ENCODE measurements around the gene LRP4. TPM values are rescaled to one million over a fixed set of nuclear protein-coding genes. Genes with fewer than 3 reads are reported as not detected.

Gene LRP4
- total and polyA plus RNA-seq, 2 of the 13 experiments (the other 11 are each of a cell fraction or from before 2014, with no cell fraction given), result 4.7 to 13.3 TPM

DNA sequence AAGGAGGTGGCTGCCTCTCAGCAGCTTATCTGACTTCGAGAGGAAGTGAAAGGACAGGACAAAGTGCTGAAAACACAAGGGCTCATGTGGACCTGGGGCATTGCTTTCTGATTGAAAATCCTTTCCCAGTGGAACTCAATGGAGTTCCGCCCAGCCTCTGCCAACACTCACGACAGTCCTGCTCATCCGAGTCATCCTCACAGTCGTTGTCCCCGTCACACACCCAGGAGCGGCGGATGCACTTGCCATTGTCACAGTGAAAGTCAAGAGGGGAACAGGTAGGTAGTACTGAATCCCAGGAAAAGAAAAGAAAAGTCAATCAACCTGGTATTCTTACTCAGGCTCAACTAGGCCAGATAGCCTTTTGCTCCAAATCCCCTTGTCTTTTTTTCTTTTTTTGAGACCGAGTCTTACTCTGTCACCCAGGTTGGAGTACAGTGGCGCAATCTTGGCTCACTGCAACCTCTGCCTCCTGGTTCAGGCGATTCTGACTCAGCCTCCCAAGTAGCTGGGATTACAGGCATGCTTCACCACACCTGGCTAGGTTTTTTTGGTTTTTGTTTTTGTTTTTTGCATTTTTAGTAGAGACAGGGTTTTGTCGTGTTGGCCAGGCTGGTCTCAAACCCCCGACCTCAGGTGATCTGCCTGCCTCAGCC lies 18.1 kb downstream of the LRP4 start:
- no peak overlapping the region for H3K9ac ChIP-seq (ENCODE audit: insufficient read depth, low read depth, low read length)
- no peak for ATAC-seq
- no peaks in the 10 kb centered on the region for H3K79me2 ChIP-seq (ENCODE audit: insufficient read depth, low read length)
- WGBS (ENCODE audit: low lambda C conversion rate), result 93% methylated on average over 13 of the region's 13 CpGs
- TF ChIP-seq, protein P1, sequence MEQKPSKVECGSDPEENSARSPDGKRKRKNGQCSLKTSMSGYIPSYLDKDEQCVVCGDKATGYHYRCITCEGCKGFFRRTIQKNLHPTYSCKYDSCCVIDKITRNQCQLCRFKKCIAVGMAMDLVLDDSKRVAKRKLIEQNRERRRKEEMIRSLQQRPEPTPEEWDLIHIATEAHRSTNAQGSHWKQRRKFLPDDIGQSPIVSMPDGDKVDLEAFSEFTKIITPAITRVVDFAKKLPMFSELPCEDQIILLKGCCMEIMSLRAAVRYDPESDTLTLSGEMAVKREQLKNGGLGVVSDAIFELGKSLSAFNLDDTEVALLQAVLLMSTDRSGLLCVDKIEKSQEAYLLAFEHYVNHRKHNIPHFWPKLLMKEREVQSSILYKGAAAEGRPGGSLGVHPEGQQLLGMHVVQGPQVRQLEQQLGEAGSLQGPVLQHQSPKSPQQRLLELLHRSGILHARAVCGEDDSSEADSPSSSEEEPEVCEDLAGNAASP (CRISPR knock-in tag; IDR thresholded peaks at IDR 0.05; ENCODE audit: borderline replicate concordance), result no peak
- TF ChIP-seq, protein P2, sequence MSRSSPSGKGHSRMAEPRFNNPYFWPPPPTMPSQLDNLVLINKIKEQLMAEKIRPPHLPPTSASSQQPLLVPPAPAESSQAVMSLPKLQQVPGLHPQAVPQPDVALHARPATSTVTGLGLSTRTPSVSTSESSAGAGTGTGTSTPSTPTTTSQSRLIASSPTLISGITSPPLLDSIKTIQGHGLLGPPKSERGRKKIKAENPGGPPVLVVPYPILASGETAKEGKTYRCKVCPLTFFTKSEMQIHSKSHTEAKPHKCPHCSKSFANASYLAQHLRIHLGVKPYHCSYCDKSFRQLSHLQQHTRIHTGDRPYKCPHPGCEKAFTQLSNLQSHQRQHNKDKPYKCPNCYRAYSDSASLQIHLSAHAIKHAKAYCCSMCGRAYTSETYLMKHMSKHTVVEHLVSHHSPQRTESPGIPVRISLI (CRISPR knock-in tag; IDR thresholded peaks at IDR 0.05; ENCODE audit: borderline replicate concordance), result no peak
- TF ChIP-seq, protein P3, sequence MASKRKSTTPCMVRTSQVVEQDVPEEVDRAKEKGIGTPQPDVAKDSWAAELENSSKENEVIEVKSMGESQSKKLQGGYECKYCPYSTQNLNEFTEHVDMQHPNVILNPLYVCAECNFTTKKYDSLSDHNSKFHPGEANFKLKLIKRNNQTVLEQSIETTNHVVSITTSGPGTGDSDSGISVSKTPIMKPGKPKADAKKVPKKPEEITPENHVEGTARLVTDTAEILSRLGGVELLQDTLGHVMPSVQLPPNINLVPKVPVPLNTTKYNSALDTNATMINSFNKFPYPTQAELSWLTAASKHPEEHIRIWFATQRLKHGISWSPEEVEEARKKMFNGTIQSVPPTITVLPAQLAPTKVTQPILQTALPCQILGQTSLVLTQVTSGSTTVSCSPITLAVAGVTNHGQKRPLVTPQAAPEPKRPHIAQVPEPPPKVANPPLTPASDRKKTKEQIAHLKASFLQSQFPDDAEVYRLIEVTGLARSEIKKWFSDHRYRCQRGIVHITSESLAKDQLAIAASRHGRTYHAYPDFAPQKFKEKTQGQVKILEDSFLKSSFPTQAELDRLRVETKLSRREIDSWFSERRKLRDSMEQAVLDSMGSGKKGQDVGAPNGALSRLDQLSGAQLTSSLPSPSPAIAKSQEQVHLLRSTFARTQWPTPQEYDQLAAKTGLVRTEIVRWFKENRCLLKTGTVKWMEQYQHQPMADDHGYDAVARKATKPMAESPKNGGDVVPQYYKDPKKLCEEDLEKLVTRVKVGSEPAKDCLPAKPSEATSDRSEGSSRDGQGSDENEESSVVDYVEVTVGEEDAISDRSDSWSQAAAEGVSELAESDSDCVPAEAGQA (IDR thresholded peaks at IDR 0.05; ENCODE audit: low read depth), result no peak
- TF ChIP-seq, protein P3 (CRISPR knock-in tag; IDR thresholded peaks at IDR 0.05; ENCODE audit: borderline replicate concordance), result no peak
- TF ChIP-seq ZNF549 (CRISPR knock-in tag; IDR thresholded peaks at IDR 0.05) (no peak), ZNF354B (CRISPR knock-in tag; IDR thresholded peaks at IDR 0.05) (no peak), MLLT10 (CRISPR knock-in tag; IDR thresholded peaks at IDR 0.05) (no peak), KDM4B (CRISPR knock-in tag; IDR thresholded peaks at IDR 0.05) (no peak)
- TF ChIP-seq, protein P4, sequence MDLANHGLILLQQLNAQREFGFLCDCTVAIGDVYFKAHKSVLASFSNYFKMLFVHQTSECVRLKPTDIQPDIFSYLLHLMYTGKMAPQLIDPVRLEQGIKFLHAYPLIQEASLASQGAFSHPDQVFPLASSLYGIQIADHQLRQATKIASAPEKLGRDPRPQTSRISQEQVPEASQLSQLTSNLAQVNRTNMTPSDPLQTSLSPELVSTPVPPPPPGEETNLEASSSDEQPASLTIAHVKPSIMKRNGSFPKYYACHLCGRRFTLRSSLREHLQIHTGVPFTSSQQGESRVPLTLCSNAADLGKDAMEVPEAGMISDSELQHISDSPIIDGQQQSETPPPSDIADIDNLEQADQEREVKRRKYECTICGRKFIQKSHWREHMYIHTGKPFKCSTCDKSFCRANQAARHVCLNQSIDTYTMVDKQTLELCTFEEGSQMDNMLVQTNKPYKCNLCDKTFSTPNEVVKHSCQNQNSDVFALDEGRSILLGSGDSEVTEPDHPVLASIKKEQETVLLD (CRISPR knock-in tag; IDR thresholded peaks at IDR 0.05; ENCODE audit: low read depth), result no peak
- TF ChIP-seq, protein P5, sequence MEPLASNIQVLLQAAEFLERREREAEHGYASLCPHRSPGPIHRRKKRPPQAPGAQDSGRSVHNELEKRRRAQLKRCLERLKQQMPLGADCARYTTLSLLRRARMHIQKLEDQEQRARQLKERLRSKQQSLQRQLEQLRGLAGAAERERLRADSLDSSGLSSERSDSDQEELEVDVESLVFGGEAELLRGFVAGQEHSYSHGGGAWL (CRISPR knock-in tag; IDR thresholded peaks at IDR 0.05), result no peak
- TF ChIP-seq, protein P6, sequence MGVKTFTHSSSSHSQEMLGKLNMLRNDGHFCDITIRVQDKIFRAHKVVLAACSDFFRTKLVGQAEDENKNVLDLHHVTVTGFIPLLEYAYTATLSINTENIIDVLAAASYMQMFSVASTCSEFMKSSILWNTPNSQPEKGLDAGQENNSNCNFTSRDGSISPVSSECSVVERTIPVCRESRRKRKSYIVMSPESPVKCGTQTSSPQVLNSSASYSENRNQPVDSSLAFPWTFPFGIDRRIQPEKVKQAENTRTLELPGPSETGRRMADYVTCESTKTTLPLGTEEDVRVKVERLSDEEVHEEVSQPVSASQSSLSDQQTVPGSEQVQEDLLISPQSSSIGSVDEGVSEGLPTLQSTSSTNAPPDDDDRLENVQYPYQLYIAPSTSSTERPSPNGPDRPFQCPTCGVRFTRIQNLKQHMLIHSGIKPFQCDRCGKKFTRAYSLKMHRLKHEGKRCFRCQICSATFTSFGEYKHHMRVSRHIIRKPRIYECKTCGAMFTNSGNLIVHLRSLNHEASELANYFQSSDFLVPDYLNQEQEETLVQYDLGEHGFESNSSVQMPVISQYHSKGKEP (CRISPR knock-in tag; IDR thresholded peaks at IDR 0.05), result no peak
- no peaks in the 10 kb centered on the region for H3K9me3 ChIP-seq (ENCODE audit: low read length)
- H3K27me3 ChIP-seq (ENCODE audit: control insufficient read depth in 1 of 2, insufficient read depth in 2 of 2, low read length in 2 of 2), result no peaks in the 10 kb centered on the region
- DNase-seq (ENCODE audit: low spot score), result no peak
- no peak for FAIRE-seq
- peaks cover 13 to 36% of the 10 kb centered on the region in 2 experiments; a peak in 4 of 5 replicates for H3K36me3 ChIP-seq (replicated peaks in 1 of 2; ENCODE audit: control insufficient read depth in 1 of 2, insufficient read depth in 2 of 2, low read length in 2 of 2)
- ChIA-PET CTCF (ENCODE audit: low intra/inter-chr PET ratio, low total read pairs) (no interaction called here), POLR2A (no interaction called here)
- in situ Hi-C loops (cut with HindIII; ENCODE audit: extremely low pct_ligation_motif_present, low pct_unique_long_range_greater_than_20kb), result no loop called here
- H3K4me3 ChIP-seq (replicated peaks in 1 of 3; ENCODE audit: insufficient read depth in 1 of 3, low read depth in 2 of 3, low read length in 3 of 3), result no peak overlapping the region
- H2AFZ ChIP-seq (ENCODE audit: low read length), result no peak overlapping the region
- BruUV-seq (replicated peaks), result no TSS peak
- no peaks in the 10 kb centered on the region for H3K4me1 ChIP-seq (ENCODE audit: insufficient read depth, low read length)
- no peak overlapping the region for H3K27ac ChIP-seq (ENCODE audit: extremely low read length, insufficient read depth, low read length)
- H4K20me1 ChIP-seq (ENCODE audit: insufficient read depth, low read length), result no peaks in the 10 kb centered on the region
- intact Hi-C loops (cut with micrococcal nuclease; ENCODE audit: unreplicated experiment), result no loop called here
- H3K4me2 ChIP-seq (ENCODE audit: low read depth, low read length), result no peak overlapping the region

All from HepG2 (cell line).